NCI-H2171 (cell line): ENCODE measurements around the gene UPB1.
A peak's percentile ranks its signal among the peaks of the same experiment; 100 is the strongest.
"Not testable (repeated sequence)": the region's sequence is repeated elsewhere in the genome, so short reads cannot be mapped to it uniquely, and the experiment has no call there.

Source experiments
- DNase-seq: peaks from one replicate; lab custom pipeline; 2025; lab: John Stamatoyannopoulos, UW

Gene UPB1

DNA sequence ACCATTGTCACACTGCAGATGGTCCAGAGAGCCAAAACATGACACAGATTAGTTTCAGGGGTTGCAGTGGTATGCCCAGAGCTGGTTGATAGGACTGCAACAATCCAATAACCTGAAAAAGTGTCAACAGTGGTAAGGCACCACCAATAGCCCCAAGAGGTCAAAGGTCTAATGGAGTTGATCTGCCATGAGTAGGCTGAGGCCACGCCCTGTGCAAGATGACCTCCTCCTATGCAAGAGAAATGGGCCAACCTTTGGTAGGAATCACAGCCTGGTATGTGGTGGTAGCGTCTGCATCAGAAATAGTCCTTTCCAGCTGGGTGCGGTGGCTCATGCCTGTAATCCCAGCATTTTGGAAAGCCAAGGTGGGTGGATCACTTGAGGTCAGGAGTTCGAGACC, 40.2 kb downstream of the UPB1 start:
- DNase-seq = no peak

DNA sequence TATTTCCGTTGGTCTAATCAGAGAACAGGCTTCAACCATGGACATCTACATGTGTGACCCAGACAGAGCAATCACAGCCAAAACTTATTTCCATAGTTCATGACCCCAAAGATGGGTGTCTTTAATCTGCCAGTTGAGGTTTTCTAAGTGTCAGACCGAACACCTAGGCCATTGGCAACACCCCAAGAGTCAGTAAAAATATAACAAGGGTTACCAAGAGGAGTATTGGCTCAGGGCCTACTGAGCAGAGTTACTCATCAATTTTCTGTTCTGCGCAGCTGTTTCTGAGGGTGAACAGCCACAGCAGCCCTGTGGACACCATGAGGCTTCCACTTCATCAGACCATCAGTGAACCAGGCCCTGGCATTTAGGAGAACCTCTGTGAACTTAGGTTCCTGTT, 41.0 kb downstream of the UPB1 start:
- DNase-seq = no peak

DNA sequence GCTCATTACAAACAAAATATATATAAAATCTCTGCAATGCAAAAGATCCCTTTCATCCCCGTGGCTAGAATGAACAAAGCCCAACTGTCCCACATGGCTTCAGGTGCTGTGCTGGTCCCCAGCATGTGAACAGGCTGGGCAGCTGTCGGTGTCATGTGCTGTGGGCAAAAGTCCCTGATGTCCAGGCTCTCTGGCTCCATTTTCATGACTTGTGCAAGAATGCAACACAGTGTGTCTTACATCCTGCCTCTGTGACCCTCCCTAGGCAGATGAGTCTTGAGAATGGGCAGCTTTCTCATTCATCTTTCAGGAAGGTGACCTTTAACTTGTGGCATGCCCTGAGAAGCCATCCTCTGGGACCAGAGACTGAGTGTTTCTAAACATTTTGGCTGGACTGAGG, 45.3 kb downstream of the UPB1 start:
- no peak for DNase-seq

DNA sequence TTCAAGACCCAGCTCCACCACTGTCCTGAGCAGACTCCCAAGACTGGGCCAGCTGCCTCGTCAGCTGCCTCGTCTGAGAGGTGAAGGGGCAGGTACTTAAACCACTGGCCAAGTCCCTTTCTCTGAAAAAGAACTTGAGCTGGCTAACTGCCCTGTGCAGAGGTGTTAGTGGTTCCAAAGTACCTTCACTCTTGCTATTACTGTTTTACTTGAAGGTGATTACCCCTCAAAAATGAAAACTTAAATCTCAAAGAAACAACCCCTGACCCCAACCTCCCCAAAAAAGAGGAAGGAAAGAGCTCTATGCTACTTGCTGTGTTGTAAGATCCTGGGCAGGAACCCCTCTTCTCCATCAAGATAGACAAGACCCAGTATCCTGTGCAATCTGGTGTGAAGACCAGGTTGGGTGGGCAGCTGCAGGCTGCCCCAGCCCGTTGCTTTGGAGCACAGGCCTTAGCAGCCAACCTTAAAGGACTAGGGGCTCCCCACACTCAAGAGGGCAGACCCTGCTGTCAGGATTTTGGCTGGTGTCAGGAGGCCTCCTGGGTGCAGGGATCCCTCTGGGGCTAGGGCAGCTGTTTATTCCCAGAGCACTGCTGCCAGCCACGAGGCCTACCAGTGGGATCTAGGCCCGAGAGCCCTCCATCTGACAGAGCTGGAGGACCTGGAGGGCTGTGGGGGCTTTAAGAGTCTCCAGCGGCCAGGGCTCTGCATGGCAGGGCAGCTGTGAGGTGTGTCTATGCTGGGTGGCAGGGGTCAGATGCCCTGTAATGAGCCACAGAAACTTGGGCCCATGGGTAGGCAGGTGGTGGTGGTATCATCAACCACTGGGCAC, 46.8 kb downstream of the UPB1 start:
- DNase-seq = no peak

DNA sequence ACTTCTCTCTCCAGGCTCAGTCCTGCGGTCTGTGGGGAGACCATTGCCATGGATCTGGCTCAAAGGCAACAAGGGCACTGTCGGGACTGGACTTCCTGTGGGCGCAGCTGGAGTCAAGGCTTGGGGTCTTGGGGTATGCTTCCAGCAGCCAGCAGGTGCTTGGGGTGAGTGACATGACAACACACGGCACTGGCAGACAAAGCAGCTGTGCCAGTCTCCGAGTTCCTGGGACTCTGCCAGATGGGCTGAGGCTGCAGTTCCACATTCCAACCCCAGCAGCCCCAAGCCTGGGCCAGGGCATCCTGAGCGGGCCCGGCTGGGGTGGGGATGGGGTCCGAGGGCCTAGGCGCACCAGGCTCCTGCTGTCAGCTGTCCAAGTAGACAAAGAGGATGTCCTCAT, 47.5 kb downstream of the UPB1 start:
- DNase-seq = no peak

DNA sequence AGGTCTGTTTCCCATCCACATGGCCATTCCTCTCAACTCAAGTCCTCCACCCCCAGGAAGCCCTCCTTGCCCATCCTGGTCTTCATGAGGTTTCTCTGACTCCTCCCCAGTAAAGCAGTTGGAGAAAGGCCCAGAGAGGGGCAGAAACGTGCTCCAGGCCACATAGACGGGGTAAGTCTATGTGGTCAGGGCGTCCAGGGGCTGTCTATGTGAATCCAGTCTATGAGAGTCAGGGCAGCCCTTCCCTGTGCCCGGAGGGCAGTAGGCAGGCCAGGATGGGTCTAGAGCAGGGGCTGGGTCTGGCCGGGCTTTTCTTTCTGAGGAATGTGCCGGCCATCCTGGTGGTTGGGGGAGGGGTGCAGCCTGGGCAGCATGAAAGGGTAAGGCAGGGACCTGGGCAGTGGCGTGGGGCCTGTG, 48.1 kb downstream of the UPB1 start:
- no peak for DNase-seq

DNA sequence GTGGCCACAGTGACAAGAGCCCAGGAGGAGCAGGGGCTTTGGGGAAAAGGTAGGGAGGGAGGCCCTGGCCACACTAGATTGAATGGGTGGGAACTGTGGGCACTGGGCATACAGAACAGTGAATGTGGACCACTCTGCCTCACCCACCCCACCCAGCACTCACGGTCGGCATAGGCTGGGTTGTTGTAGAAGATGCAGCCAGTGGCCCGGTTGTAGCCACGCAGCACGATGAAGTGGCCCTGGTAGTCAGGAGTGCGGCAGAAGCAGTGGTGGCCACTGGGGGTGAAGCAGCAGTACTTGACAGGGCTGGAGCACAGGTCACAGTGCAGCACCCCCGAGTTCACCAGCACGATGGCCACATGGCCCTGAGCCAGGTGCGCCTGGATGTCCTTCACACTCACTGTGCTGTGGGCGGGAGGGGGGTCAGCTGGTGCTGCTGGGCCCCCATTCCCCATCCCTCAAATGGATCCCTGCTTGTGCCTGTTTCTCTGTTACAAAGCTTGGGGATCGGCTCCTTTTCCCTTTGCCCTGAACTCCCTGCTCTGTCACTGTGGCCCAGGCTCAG, 48.6 kb downstream of the UPB1 start:
- no peak for DNase-seq

DNA sequence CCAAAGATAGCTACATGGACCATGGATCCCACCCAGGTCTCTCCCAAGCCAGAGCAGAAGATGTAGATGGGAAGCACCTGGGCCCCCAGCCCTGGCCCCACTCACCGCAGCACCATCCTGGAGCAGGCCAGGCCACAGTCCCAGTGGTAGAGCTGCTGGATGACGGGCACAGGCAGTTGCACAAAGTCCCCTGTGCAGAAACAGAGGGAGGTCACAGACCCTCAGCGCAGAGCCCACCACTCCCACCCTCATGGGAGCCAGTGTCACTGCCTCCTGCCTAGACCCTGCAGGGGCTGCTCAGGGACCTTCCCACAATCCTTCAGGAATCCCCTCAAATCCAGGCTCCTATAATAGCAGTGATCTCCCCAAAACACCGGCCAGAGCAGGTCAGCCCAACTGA, 53.7 kb downstream of the UPB1 start:
- no peak for DNase-seq

DNA sequence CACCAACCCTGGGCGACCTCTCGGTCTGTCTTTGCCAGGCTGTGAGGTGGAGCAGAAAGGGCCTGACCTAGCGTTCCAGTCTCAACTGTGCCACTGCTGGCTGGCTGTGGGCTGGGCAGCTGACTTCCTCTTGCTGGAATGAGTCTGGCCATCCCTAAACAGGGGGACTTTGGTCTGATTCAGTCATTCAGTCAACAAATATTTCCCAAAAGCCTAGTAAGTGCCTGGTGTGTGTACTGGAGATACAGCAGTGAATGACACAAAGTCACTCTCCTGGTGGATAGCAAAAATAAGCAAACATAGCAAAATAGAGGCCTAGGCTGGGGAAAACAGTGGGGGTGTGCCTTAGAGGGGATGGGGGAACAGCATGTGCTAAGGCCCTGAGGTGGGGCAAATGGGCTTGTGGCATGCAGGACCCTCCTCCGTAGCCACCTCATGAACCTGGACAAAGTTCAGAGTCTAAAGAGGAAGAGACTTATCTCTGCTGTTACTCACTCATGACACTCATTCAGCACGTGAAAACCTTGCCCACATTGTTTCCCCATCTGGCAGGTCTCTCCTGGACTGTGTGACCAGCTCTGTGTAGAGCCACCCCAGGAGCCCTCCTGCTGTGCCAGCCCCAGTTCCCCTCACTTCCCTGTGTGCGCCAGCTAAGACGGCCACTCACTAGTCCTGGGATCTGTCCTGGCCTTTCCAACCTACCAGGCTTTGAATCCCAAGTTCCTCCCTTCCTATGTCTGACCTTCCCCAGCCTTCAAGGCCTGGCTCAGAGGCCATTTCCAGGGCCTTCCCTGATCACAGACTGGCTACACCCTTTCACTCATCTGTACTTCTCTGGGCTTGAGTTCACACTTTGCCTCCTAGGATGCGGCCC, 55.1 kb downstream of the UPB1 start:
- DNase-seq = no peak

DNA sequence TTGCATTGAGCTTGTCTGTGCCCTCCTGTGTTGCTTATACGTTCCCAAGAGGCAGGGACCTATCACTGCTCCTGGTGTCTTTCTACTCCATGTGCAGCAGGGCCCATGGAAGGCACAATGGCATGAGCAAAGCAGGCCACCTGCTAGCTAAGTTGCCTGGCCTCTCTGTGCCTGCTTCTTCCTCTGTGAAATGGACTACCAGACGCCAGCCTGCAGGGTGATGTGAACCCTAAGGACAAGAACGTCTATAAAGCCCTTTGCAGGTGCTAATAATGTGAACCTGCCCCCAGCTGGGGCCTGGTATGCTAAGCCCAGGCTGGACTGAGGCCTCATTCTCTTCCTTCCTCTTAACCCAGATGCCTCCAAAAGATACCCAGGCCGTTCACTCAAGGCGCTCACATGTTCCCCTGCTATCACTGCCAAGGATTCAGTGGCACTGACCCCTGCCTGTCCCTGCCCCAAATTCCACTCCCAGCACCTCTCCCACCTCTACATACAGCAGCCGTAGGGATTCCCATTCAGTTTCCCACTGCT, 55.8 kb downstream of the UPB1 start:
- DNase-seq = no peak

DNA sequence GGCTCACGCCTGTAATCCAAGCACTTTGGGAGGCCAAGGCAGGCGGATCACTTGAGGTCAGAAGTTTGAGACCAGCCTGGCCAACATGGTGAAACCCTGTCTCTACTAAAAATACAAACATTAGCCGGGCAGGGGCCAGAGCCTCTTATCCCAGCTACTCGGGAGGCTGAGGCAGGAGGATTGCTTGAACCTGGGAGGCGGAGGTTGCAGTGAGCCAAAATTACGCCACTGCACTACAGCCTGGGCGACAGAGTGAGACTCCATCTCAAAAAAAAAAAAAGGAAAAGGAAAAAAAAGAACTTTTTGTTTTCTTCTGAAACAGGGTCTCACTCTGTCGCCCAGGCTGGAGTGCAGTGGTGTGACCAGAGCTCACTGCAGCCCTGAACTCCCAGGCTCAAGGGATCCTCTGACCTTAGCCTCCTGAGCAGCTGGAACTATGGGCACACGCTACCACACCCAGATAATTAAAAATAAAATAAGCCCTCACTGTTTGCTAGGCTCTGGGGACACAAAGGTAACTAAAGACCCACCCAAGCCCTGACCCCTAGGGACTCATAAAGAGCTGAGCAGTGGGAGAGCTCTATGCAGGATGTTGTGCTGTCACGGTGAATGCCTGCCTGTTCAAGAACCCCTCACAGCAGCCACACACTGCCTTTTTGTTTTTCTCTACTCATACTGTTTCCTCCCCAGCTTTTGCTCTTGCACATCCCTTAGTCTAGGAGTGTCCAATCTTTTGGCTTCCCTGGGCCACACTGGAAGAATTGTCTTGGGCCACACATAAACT, 57.6 kb downstream of the UPB1 start:
- not testable (repeated sequence) for DNase-seq

DNA sequence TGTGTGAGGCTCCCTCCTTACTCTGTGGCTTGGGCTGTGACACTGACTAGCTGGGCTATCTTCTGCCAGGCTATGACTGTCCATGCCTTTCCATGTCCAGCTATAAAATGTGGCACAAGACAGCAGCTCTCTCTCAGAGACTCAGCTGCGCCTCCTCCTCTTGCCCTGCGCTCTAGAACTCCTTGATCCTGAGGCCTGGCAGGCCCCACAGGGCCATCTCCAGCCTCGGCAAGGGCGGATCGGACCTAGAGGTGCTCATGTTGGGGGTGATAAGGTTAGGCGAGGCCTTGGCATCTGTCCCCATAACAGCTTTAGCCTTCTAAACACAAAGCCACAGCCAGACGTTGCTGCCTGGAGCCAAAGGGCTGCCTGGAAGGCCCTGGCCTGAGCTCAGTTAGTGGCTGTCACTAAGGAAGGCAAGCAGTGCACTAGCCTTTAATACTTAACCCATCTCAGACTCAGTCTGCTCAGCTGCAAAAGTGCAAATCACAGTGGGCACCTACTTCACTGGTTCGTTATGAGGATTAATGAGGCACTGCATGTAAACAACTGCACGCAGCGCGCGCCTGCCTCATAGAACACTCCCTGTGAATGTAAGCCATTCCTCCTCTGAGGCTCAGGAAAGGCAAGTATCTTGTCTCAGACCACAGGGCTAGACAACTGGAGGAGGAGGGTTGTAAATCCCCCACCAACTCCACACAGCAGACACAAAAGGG, 58.6 kb downstream of the UPB1 start:
- DNase-seq = no peak

DNA sequence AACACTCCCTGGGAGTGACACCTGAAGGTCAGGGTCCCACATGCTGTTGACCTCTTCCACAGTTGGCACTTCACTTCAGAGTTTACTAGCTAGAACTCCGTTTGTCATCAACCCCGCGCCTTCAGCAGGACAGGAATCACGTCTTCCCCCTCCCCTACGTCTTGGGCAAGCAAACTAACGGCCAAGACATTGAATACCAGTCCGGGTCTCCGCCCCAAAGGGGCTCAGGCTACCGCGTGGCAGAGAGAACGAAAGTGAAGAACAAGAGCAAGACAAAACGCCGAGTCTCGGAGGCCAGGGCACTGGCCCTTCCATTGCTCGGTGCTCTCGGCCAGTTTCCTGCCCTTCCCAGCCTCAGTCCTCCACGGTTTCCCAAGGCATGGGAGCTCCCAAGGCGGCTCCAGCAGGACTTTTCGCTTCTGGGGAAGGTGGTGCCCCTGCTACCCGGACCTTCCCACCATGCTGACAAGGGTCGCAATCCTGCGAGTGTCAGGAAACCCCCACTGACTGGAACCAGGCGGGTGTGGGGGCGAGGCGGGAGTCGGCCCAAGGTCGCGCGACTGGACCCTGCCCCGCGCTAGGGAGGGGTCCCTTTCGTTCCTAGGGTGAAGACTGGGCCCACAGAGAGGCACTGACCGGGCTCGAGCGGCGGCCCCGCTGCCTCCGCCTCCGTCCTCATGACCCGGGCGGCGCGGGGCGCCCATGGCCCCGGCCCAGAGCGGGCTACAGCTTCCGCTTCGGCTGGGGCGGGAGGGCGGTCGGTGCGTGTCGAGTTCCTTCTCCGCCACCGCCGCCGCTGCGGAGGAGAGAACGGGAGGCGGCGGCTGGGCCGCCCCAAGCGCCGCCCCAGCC, 59.4 kb downstream of the UPB1 start, which contains the start of gene GUCD1:
Gene GUCD1 (minus strand): TSS at position 826 of the 852 bp plus-strand sequence. CDS start 147 bp downstream, at position 679.
- DNase-seq = no peak

DNA sequence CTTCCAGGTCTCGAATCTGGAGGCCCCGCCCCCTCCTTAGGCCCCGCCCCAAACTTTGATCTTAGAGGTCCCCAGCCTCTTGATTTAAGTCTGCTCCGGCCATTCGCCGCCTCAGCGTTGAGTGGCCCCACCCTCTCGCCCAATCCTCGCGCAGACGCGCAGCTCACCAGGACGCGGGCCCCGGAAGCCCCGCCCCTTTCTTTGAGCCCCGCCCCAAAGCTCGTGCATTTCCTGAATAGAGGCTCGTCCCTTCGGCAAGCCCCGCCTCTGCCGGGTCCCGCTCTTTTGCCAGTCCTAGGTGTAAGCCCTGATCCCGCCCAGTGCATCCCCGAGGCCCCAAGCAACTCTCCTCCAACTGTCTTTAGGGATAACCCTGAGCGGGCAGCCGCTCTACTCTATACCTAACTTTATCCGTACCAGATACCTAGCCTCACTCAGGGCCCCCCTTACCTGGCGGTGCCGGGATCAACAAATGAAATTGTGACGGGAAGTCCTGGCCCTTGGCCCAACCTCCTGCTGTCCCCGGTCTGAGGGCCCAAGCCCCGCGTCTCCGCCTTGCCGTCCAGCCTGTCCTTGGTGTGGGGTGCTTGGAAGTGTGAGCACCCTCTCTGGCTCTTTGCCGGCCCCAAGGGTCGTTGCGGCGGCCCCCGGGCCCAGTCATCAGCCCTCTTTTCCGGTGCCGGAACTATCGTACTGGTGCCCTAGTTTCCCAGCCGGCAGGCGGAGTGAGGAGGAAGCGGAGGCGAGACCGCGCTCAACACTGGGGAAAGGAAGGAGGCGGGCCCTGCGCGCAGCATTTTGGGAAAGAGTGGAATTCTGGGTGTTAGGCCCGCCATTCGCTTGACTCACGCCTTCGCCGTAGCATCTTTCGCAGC, 60.3 kb downstream of the UPB1 start, which contains the start of gene SNRPD3:
Gene SNRPD3 (plus strand): TSS at position 835 of the 875 bp plus-strand sequence. CDS start 1,676 bp downstream, outside the sequence.
- peak; percentile 98 for DNase-seq

DNA sequence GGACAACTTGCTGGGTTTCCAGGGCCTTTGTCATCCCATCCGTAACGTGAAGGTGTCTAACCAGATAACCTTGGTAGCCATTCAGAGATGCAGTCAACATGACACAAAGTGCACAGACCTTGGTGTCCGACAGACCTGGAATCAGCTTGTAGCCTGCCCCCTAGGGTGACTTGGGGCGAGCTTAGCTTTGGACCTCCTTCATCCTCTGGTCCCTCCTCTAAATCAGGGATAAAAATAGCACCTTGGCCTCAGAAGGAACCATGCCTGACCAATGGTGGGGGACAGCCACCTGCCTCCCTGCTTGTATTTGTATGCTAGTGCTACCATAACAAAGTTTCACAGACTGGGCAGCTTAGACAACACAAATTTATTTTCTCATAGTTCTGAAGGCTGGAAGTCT, 64.3 kb downstream of the UPB1 start:
- DNase-seq = no peak

DNA sequence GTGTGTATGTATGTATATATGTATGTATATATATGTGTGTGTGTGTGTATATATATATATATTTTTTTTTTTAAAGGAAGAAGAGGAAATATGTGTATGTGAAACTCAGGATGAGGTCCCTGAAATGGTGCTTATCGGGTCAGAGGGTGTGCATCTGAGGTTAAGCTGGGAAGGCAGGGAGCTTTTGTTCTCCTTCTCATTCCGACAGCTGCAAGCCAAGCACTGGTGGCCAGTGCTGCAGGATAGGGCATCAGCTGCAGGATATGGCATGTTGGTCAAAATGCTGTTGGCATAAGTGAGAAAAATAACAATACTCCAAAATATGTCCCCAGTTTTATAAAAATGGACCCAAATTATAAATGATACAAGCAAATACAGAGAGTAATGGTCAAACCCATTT, 68.1 kb downstream of the UPB1 start:
- no peak for DNase-seq

DNA sequence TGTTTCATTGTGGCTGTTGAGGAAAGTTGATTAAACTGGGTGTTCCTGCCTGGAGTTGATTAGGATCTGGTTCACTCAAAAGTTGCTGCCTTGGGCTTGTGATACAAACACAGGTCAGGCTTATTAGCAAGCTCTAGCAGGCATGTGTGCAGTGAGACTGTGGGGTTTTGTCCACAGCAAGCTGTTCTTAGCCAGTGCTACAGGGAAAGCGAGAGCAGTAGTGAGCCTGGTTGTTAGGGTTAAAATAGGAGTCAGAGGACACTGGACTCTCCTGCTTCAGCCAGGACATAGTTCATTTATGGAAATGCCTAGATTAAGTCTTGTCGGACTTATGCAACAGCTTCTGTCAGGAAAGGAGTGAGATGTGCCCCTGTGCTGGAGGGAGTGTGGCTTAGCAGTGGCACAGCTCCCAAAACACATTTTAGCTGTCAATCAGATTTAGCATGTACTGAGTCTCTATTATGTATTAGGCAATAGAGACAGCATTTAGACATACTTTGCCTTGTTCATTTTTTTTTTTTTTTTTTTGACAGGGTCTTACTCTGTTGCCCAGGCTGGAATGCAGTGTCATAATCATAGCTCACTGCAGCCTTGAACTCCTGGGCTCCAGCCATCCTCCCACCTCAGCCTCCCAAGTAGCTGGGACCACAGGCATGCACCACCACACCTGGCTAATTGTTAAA, 69.4 kb downstream of the UPB1 start:
- DNase-seq = no peak

DNA sequence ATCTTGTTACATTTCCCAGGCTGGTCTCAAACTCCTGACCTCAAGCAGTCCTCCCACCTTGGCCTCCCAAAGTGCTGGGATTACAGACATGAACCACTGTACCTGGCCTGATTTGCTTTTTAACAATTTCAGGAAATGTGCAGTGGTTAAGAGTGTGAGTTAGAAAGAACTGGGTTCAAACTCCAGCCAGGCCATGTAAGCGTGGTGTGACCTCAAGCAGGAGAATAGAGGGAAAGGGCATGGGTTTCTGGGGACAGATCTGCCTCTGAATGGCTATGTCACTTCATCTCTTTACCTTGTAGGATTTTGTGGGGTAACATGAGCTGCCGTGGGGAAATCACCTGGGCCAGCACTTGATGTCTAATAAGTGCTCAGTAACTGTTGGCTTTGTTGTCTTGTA, 69.9 kb downstream of the UPB1 start:
- no peak for DNase-seq
